ENCODE measurements around the gene BACE1-AS.

The BACE1-AS gene

GRCh38 chr11:117286588-117286987 lies 4.6 kb upstream of the BACE1-AS start:
- Histone ChIP-seq H3K79me2 (ENCODE audit: insufficient read depth, low read length) (no peaks in the 10 kb centered on the region), H3K4me3 (ENCODE audit: low read length, poor library complexity, severe bottlenecking) (no peak overlapping the region), H4K20me1 (ENCODE audit: insufficient read depth, low read length, poor library complexity, severe bottlenecking) (no peaks in the 10 kb centered on the region), H3K9me2 (replicated peaks; ENCODE audit: low read depth, low read length) (no peaks in the 10 kb centered on the region), H3K9ac (ENCODE audit: low read depth, low read length, poor library complexity, severe bottlenecking) (no peak overlapping the region), H3F3A (ENCODE audit: low read depth) (no peaks in the 10 kb centered on the region), H3K36me3 (ENCODE audit: insufficient read depth, low read length) (peaks cover 18% of the 10 kb centered on the region; the same call in 1 of the 2 replicates), H3K4me1 (ENCODE audit: insufficient read depth, low read length, poor library complexity, severe bottlenecking) (peaks cover 10% of the 10 kb centered on the region), H2AFZ (ENCODE audit: low read length) (no peak overlapping the region), H3K27me3 (ENCODE audit: insufficient read depth, low read length, poor library complexity, severe bottlenecking) (no peaks in the 10 kb centered on the region), H3K4me2 (ENCODE audit: low read depth, low read length, poor library complexity, severe bottlenecking) (no peak overlapping the region), H3K9me3 (ENCODE audit: insufficient read depth, low read depth, low read length) (no peaks in the 10 kb centered on the region)
- TF ChIP-seq CTCF (conservative IDR thresholded peaks at IDR 0.05; ENCODE audit: low read length) (no peak), EZH2phosphoT487 (IDR thresholded peaks at IDR 0.05; ENCODE audit: borderline replicate concordance) (no peak)

DNA sequence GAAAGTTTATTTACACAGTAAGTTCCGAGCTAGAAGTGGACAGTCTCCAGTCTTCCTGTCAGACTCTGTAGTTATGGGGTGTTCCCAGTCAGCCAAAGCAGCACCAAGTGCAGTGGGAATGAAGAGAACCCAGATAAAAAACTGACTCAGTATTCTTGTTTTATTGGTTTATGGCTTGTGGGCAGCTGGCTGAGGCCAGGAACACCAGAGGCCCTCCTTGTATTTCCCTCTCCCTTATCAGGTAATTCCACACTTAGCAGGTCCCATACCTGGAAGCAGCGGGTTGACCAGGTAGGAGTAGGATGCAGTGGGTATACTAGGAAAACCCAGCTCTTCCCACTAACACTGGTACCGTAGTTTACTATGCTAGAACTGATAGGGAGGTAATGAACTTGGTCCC lies 3.5 kb upstream of the BACE1-AS start:
- Histone ChIP-seq H3K4me2 (ENCODE audit: low read depth, low read length, poor library complexity, severe bottlenecking) (no peak overlapping the region), H3K9ac (ENCODE audit: low read depth, low read length, poor library complexity, severe bottlenecking) (no peak overlapping the region), H2AFZ (ENCODE audit: low read length) (no peak overlapping the region), H3K9me2 (replicated peaks; ENCODE audit: low read depth, low read length) (no peaks in the 10 kb centered on the region), H3K9me3 (ENCODE audit: insufficient read depth, low read depth, low read length) (no peaks in the 10 kb centered on the region), H3K4me3 (ENCODE audit: low read length, poor library complexity, severe bottlenecking) (no peak overlapping the region), H3K79me2 (ENCODE audit: insufficient read depth, low read length) (no peaks in the 10 kb centered on the region), H3K4me1 (ENCODE audit: insufficient read depth, low read length, poor library complexity, severe bottlenecking) (peaks cover 10% of the 10 kb centered on the region), H3K36me3 (ENCODE audit: insufficient read depth, low read length) (peaks cover 12% of the 10 kb centered on the region; the same call in 1 of the 2 replicates), H3K27me3 (ENCODE audit: insufficient read depth, low read length, poor library complexity, severe bottlenecking) (no peaks in the 10 kb centered on the region), H4K20me1 (ENCODE audit: insufficient read depth, low read length, poor library complexity, severe bottlenecking) (no peaks in the 10 kb centered on the region), H3F3A (ENCODE audit: low read depth) (no peaks in the 10 kb centered on the region)
- TF ChIP-seq EZH2phosphoT487 (IDR thresholded peaks at IDR 0.05; ENCODE audit: borderline replicate concordance): no peak
- no peak for TF ChIP-seq CTCF (conservative IDR thresholded peaks at IDR 0.05; ENCODE audit: low read length)

GRCh38 chr11:117289795-117290194 lies 1.4 kb upstream of the BACE1-AS start:
- no peak overlapping the region for H3K9ac ChIP-seq (ENCODE audit: low read depth, low read length, poor library complexity, severe bottlenecking)

More at GRCh38 chr11:117289795-117290194, 1.4 kb upstream of the BACE1-AS start:
- Histone ChIP-seq H3K4me3 (ENCODE audit: low read length, poor library complexity, severe bottlenecking) (no peak overlapping the region), H3K27me3 (ENCODE audit: insufficient read depth, low read length, poor library complexity, severe bottlenecking) (no peaks in the 10 kb centered on the region), H3K79me2 (ENCODE audit: insufficient read depth, low read length) (no peaks in the 10 kb centered on the region), H3K4me1 (ENCODE audit: insufficient read depth, low read length, poor library complexity, severe bottlenecking) (peaks cover 10% of the 10 kb centered on the region), H3K36me3 (ENCODE audit: insufficient read depth, low read length) (peaks cover 6% of the 10 kb centered on the region; the same call in 1 of the 2 replicates), H3K9me2 (replicated peaks; ENCODE audit: low read depth, low read length) (no peaks in the 10 kb centered on the region), H3F3A (ENCODE audit: low read depth) (no peaks in the 10 kb centered on the region), H3K4me2 (ENCODE audit: low read depth, low read length, poor library complexity, severe bottlenecking) (no peak overlapping the region), H4K20me1 (ENCODE audit: insufficient read depth, low read length, poor library complexity, severe bottlenecking) (no peaks in the 10 kb centered on the region), H3K9me3 (ENCODE audit: insufficient read depth, low read depth, low read length) (no peaks in the 10 kb centered on the region), H2AFZ (ENCODE audit: low read length) (no peak overlapping the region)
- TF ChIP-seq EZH2phosphoT487 (IDR thresholded peaks at IDR 0.05; ENCODE audit: borderline replicate concordance) (no peak), CTCF (conservative IDR thresholded peaks at IDR 0.05; ENCODE audit: low read length) (no peak)
